Measurements from ENCODE around the gene HNRNPK. TPM values are rescaled to one million over a fixed set of nuclear protein-coding genes. Genes with fewer than 3 reads are reported as not detected.

HNRNPK gene
- total RNA-seq, 6 experiments from 2014 or later, result 175 to 292 (median 237) TPM

- no peak for DNase-seq
Measured at GRCh38 chr9:83927591-83927990, 52.4 kb downstream of the HNRNPK start.

DNA sequence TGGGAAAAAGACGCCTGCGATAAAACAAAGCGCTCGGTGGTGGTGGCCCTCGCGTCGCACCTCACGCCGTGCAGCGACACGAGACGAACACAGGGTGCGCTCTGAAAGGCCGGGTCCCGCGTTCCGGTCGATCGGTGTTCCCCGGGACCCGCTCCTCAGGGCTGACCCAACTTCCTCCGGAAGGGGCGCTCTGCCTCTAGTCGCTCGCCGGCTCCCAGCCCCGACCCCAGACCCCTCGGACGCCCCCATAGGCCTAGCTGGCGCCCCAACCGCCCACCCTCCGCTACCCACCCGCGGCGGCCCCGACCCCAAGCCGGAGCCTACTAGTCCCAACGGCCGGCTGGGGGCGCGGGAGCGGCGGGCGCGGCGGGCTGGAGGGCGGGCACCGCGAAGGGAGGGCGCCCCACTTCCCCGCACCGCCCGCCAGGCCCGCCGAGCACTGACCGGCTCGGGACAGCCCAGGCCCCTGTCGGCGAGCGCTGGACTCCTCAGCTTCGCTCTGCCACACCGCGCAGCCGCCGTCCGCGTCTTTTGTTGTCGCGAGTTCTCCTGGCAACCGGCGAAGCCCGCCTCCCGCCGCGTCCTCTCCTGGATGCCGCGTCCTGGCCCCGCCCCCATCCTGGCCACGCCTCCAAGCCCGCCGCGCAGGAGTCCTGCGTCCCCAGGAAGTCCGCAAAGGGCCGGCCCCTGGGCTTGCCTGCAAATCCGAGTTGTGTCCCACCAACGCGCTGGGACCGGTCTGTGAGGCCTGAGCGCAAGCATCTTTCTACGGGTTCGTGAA lies 58.9 kb downstream of the HNRNPK start, which contains the start of gene KIF27:
TSS of gene KIF27 (minus strand) at position 506 of the 781 bp plus-strand sequence. CDS start 5,841 bp downstream, outside the sequence.
- Histone ChIP-seq H3K27me3 (no peaks in the 10 kb centered on the region), H3K9me3 (no peaks in the 10 kb centered on the region), H3K4me3 (peak within 1 kb of the TSS; percentile 66 to 88 (median 81)), H3K27ac (peak within 1 kb of the TSS; percentile 82 to 90 (median 84)), H3K4me1 (peaks cover 0 to 6% (median 0%) of the 10 kb centered on the region in 4 donors), H3K36me3 (peaks cover 0 to 3% (median 0%) of the 10 kb centered on the region in 4 donors)
- DNase-seq, result peak; percentile 99
- 0% methylated on average over 12 of the region's 92 CpGs for WGBS (ENCODE audit: insufficient coverage, low coverage, low lambda C conversion rate, missing lambda C conversion rate)
- peak; percentile 97 to 99 (median 98) for ATAC-seq
- intact Hi-C loops (cut with DNase I), result no loop called here
- TF ChIP-seq, protein P1, sequence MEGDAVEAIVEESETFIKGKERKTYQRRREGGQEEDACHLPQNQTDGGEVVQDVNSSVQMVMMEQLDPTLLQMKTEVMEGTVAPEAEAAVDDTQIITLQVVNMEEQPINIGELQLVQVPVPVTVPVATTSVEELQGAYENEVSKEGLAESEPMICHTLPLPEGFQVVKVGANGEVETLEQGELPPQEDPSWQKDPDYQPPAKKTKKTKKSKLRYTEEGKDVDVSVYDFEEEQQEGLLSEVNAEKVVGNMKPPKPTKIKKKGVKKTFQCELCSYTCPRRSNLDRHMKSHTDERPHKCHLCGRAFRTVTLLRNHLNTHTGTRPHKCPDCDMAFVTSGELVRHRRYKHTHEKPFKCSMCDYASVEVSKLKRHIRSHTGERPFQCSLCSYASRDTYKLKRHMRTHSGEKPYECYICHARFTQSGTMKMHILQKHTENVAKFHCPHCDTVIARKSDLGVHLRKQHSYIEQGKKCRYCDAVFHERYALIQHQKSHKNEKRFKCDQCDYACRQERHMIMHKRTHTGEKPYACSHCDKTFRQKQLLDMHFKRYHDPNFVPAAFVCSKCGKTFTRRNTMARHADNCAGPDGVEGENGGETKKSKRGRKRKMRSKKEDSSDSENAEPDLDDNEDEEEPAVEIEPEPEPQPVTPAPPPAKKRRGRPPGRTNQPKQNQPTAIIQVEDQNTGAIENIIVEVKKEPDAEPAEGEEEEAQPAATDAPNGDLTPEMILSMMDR (IDR thresholded peaks at IDR 0.05), result peak; percentile 29 to 55 (median 30)
- peak; percentile 86 for TF ChIP-seq POLR2A (IDR thresholded peaks at IDR 0.05)

More at GRCh38 chr9:83927591-83927990, 52.4 kb downstream of the HNRNPK start:
- intact Hi-C loops (cut with DNase I), result no loop called here
- no peak overlapping the region for H3K4me3 ChIP-seq
- TF ChIP-seq POLR2A (IDR thresholded peaks at IDR 0.05), result no peak
- TF ChIP-seq, protein P1 (IDR thresholded peaks at IDR 0.05), result no peak
- no peaks in the 10 kb centered on the region for H3K4me1 ChIP-seq
- no peak for ATAC-seq
- no peaks in the 10 kb centered on the region for H3K9me3 ChIP-seq
- WGBS (ENCODE audit: insufficient coverage, low coverage, low lambda C conversion rate, missing lambda C conversion rate), result 71% methylated on average over 1 of the region's 1 CpG
- no peaks in the 10 kb centered on the region for H3K36me3 ChIP-seq
- H3K27me3 ChIP-seq, result no peaks in the 10 kb centered on the region
- no peak overlapping the region for H3K27ac ChIP-seq

DNA sequence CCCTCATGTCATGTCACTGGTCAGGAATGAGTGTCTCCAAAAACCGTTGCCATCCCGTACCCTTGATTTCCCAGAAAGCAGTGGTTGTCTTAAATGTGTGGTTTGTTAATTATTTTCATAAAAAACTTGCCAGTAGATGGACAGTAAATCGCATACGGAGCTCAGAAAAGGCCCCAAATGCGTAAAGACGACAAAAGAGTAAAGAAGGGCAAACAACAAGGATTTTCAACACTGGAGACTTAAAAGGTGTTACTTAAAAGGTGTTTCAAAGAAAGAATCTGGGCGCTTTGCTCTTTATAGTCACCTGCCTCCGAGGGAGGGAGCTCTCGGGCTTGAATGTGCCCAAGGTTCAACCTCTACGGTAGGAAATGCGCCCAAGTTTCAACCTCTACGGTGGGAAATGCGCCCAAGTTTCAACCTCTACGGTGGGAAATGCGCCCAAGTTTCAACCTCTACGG lies 59.5 kb downstream of the HNRNPK start:
- intact Hi-C loops (cut with DNase I), result no loop called here
- no peaks in the 10 kb centered on the region for H3K9me3 ChIP-seq
- peak in 2 of 3 donors; percentile 57 to 65 for DNase-seq

DNA sequence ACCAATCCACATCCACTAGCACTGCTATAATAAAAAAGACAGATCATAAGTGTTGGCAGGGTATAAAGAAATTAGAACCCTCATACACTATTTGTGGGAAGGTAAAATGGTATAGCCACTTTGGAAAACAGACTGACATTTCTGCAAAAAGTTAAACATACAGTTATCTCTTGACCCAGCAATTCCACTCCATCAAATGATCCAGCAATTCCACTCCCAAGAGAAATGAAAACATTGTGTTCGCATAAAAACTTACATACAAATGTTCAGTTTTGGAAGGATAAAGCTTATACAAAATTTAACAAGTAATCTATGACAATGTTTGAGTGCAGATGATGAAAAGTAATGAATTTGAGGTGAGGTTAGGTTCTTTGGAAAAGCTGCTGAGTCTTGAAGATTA lies 60.9 kb downstream of the HNRNPK start:
- WGBS (ENCODE audit: insufficient coverage, low coverage, low lambda C conversion rate, missing lambda C conversion rate), result 94% methylated on average over 1 of the region's 1 CpG
- no peaks in the 10 kb centered on the region for H3K27me3 ChIP-seq

More for the DNA sequence above, 59.5 kb downstream of the HNRNPK start:
- peaks cover 0 to 3% (median 0%) of the 10 kb centered on the region in 4 donors for H3K36me3 ChIP-seq
- 1% methylated on average over 15 of the region's 16 CpGs for WGBS (ENCODE audit: insufficient coverage, low coverage, low lambda C conversion rate, missing lambda C conversion rate)
- H3K27ac ChIP-seq, result peak overlapping the region; percentile 82 to 90 (median 84)
- H3K4me3 ChIP-seq, result peak overlapping the region; percentile 66 to 88 (median 81)
- TF ChIP-seq, protein P1 (IDR thresholded peaks at IDR 0.05), result peak in 3 of 4 donors; percentile 41 to 48 (median 43)
- TF ChIP-seq POLR2A (IDR thresholded peaks at IDR 0.05), result no peak
- peaks cover 0 to 6% (median 0%) of the 10 kb centered on the region in 4 donors for H3K4me1 ChIP-seq
- H3K27me3 ChIP-seq, result no peaks in the 10 kb centered on the region
- ATAC-seq, result peak; percentile 63 to 73 (median 70)

More for the DNA sequence above, 60.9 kb downstream of the HNRNPK start:
- H3K27ac ChIP-seq, result no peak overlapping the region
- no peak overlapping the region for H3K4me3 ChIP-seq
- H3K4me1 ChIP-seq, result peaks cover 0 to 6% (median 0%) of the 10 kb centered on the region in 4 donors
- ATAC-seq (no peak), DNase-seq (no peak)
- H3K36me3 ChIP-seq, result peaks cover 0 to 3% (median 0%) of the 10 kb centered on the region in 4 donors
- intact Hi-C loops (cut with DNase I), result no loop called here
- no peak for TF ChIP-seq POLR2A (IDR thresholded peaks at IDR 0.05)
- TF ChIP-seq, protein P1 (IDR thresholded peaks at IDR 0.05), result no peak
- H3K9me3 ChIP-seq, result no peaks in the 10 kb centered on the region

Small RNAs within 50 kb of the gene (microRNA-seq; reads per million reads assigned to microRNA genes)
- 36.1 to 50.3 reads per million in 2 donors for gene MIR7-1

Small RNAs within 50 kb of the gene (small RNA-seq; reads per million reads assigned to genes)
- 0 reads per million in 2 experiments for gene RF00019

Other genes with a start within 250 kb of the HNRNPK start
- gene GKAP1, start 162.4 kb downstream of the HNRNPK start, total RNA-seq, result 1 to 10 TPM; 4.0 to 7.4 (median 5.6) TPM
- 1 to 10 TPM; 1.1 to 2.8 (median 2.2) TPM for gene KIF27, start 58.8 kb downstream of the HNRNPK start, total RNA-seq
- gene RMI1, start 590 bp upstream of the HNRNPK start, total RNA-seq, result 1 to 10 TPM; 2.0 to 5.1 (median 4.3) TPM

All from right lobe of liver (tissue), 6 donors.